Measurements from ENCODE around the gene SNX17.
A peak's percentile ranks its signal among the peaks of the same experiment; 100 is the strongest.
"Not testable (repeated sequence)": the region's sequence is repeated elsewhere in the genome, so short reads cannot be mapped to it uniquely, and the experiment has no call there.

The SNX17 gene

GRCh38 chr2:27400348-27401135 lies 30.1 kb downstream of the SNX17 start:
- peak overlapping the region; percentile 76 for H3K27ac Mint-ChIP-seq
- H3K36me3 Mint-ChIP-seq (ENCODE audit: low read depth) = peaks cover 24% of the 10 kb centered on the region
- peaks cover 26% of the 10 kb centered on the region for H3K4me1 Mint-ChIP-seq (ENCODE audit: low read depth)
- no peak for DNase-seq (ENCODE audit: low spot score)
- peak overlapping the region; percentile 34 for H3K4me3 Mint-ChIP-seq
- H3K9me3 Mint-ChIP-seq = no peaks in the 10 kb centered on the region
- no peaks in the 10 kb centered on the region for H3K27me3 Mint-ChIP-seq (ENCODE audit: low read depth)

- H3K4me1 Mint-ChIP-seq (ENCODE audit: low read depth) = peaks cover 26% of the 10 kb centered on the region
- H3K9me3 Mint-ChIP-seq = peaks cover 3% of the 10 kb centered on the region
- H3K27ac Mint-ChIP-seq = peak overlapping the region; percentile 78
- peaks cover 23% of the 10 kb centered on the region for H3K36me3 Mint-ChIP-seq (ENCODE audit: low read depth)
- H3K27me3 Mint-ChIP-seq (ENCODE audit: low read depth) = peaks cover 2% of the 10 kb centered on the region
- no peak for DNase-seq (ENCODE audit: low spot score)
- peak overlapping the region; percentile 88 for H3K4me3 Mint-ChIP-seq
Observed at GRCh38 chr2:27407798-27408491, 37.5 kb downstream of the SNX17 start.

GRCh38 chr2:27408601-27409320 lies 38.3 kb downstream of the SNX17 start:
- Mint-ChIP-seq H3K4me1 (ENCODE audit: low read depth) (peaks cover 26% of the 10 kb centered on the region), H3K9me3 (peaks cover 3% of the 10 kb centered on the region), H3K27me3 (ENCODE audit: low read depth) (peaks cover 2% of the 10 kb centered on the region), H3K36me3 (ENCODE audit: low read depth) (peaks cover 21% of the 10 kb centered on the region), H3K27ac (peak overlapping the region; percentile 78), H3K4me3 (peak overlapping the region; percentile 88)
- DNase-seq (ENCODE audit: low spot score) = peak; percentile 29

- DNase-seq (ENCODE audit: low spot score) = peak; percentile 96
- H3K4me3 Mint-ChIP-seq = peak within 1 kb of the TSS; percentile 88
- H3K36me3 Mint-ChIP-seq (ENCODE audit: low read depth) = peaks cover 21% of the 10 kb centered on the region
- H3K27ac Mint-ChIP-seq = peak within 1 kb of the TSS; percentile 88
- peaks cover 3% of the 10 kb centered on the region for H3K9me3 Mint-ChIP-seq
- H3K27me3 Mint-ChIP-seq (ENCODE audit: low read depth) = peaks cover 2% of the 10 kb centered on the region
- H3K4me1 Mint-ChIP-seq (ENCODE audit: low read depth) = peaks cover 26% of the 10 kb centered on the region
Observed at GRCh38 chr2:27409321-27410073, 39.1 kb downstream of the SNX17 start, which contains the start of gene PPM1G. PPM1G (minus strand) TSS chr2:27409591; CDS start chr2:27409422, 169 bp downstream.

GRCh38 chr2:27412419-27413152 lies 42.2 kb downstream of the SNX17 start:
- Mint-ChIP-seq H3K4me3 (no peak overlapping the region), H3K27me3 (ENCODE audit: low read depth) (peaks cover 2% of the 10 kb centered on the region), H3K36me3 (ENCODE audit: low read depth) (peaks cover 8% of the 10 kb centered on the region), H3K9me3 (peaks cover 3% of the 10 kb centered on the region), H3K4me1 (ENCODE audit: low read depth) (peaks cover 15% of the 10 kb centered on the region), H3K27ac (no peak overlapping the region)
- no peak for DNase-seq (ENCODE audit: low spot score)

GRCh38 chr2:27416151-27416550 lies 45.7 kb downstream of the SNX17 start:
- no peak overlapping the region for H3K4me3 Mint-ChIP-seq
- H3K27me3 Mint-ChIP-seq (ENCODE audit: low read depth) = peaks cover 2% of the 10 kb centered on the region
- H3K4me1 Mint-ChIP-seq (ENCODE audit: low read depth) = no peaks in the 10 kb centered on the region
- no peak for DNase-seq (ENCODE audit: low spot score)
- H3K27ac Mint-ChIP-seq = no peak overlapping the region
- no peaks in the 10 kb centered on the region for H3K36me3 Mint-ChIP-seq (ENCODE audit: low read depth)
- no peaks in the 10 kb centered on the region for H3K9me3 Mint-ChIP-seq

GRCh38 chr2:27420996-27421395 lies 50.6 kb downstream of the SNX17 start:
- no peaks in the 10 kb centered on the region for H3K36me3 Mint-ChIP-seq (ENCODE audit: low read depth)
- no peak overlapping the region for H3K4me3 Mint-ChIP-seq
- no peak for DNase-seq (ENCODE audit: low spot score)
- no peaks in the 10 kb centered on the region for H3K27me3 Mint-ChIP-seq (ENCODE audit: low read depth)
- no peaks in the 10 kb centered on the region for H3K9me3 Mint-ChIP-seq
- no peaks in the 10 kb centered on the region for H3K4me1 Mint-ChIP-seq (ENCODE audit: low read depth)
- H3K27ac Mint-ChIP-seq = no peak overlapping the region

- no peaks in the 10 kb centered on the region for H3K4me1 Mint-ChIP-seq (ENCODE audit: low read depth)
- no peaks in the 10 kb centered on the region for H3K36me3 Mint-ChIP-seq (ENCODE audit: low read depth)
- H3K27ac Mint-ChIP-seq = no peak overlapping the region
- H3K27me3 Mint-ChIP-seq (ENCODE audit: low read depth) = no peaks in the 10 kb centered on the region
- DNase-seq (ENCODE audit: low spot score) = no peak
- H3K4me3 Mint-ChIP-seq = no peak overlapping the region
- no peaks in the 10 kb centered on the region for H3K9me3 Mint-ChIP-seq
Observed at GRCh38 chr2:27421660-27422250, 51.3 kb downstream of the SNX17 start.

GRCh38 chr2:27422958-27423357 lies 52.5 kb downstream of the SNX17 start:
- no peaks in the 10 kb centered on the region for H3K36me3 Mint-ChIP-seq (ENCODE audit: low read depth)
- H3K4me3 Mint-ChIP-seq = no peak overlapping the region
- H3K27ac Mint-ChIP-seq = no peak overlapping the region
- no peak for DNase-seq (ENCODE audit: low spot score)
- H3K27me3 Mint-ChIP-seq (ENCODE audit: low read depth) = no peaks in the 10 kb centered on the region
- peaks cover 5% of the 10 kb centered on the region for H3K4me1 Mint-ChIP-seq (ENCODE audit: low read depth)
- H3K9me3 Mint-ChIP-seq = no peaks in the 10 kb centered on the region

- H3K9me3 Mint-ChIP-seq; H3K27ac Mint-ChIP-seq; DNase-seq (ENCODE audit: low spot score); H3K4me3 Mint-ChIP-seq; H3K36me3 Mint-ChIP-seq (ENCODE audit: low read depth); H3K27me3 Mint-ChIP-seq (ENCODE audit: low read depth): not testable (repeated sequence)
- H3K4me1 Mint-ChIP-seq (ENCODE audit: low read depth) = peaks cover 12% of the 10 kb centered on the region
Observed at GRCh38 chr2:27425039-27425438, 54.6 kb downstream of the SNX17 start.
